ENCODE data around the gene TBC1D8. TPM values are rescaled to one million over a fixed set of nuclear protein-coding genes. Genes with fewer than 3 reads are reported as not detected.

Gene TBC1D8
- total and polyA plus RNA-seq, 2 of the 8 experiments (the other 6 are each of a cell fraction or from before 2014, with no cell fraction given): 20.8 to 21.8 TPM

DNA sequence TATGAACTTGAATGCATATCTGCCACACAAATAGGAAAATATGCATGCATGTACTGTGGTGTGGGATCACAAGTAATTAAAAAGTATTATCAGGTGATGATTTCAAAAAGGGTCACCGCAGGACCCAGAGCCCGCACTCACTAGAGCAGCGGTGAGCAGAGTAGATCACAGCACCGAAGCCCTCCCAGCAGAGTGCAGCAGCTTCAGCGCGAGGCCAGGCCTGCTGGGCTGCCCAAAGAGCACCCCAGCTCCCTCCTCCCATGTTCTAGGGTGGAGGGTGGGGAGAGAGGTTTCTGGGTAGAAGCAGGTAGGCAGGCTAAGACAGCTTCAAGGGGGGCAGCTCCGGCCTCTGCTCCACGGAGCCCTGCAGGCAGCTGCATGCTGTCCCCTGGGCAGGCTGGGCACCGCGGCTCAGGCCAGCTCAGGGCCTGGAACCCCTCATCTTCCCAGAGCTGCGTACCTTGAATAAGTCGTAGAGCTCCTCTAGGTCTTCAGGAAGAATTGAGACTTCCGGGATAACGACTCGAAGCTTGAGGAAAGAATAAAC, 124.2 kb downstream of the TBC1D8 start:
- H3K14ac ChIP-seq (ENCODE audit: insufficient read length): no peak overlapping the region
- no peak for DNase-seq (ENCODE audit: low read depth in 1 of 2, low spot score in 2 of 2)
- TF ChIP-seq KDM4A (IDR thresholded peaks at IDR 0.05; ENCODE audit: low read depth, low read length, severe bottlenecking) (no peak), RXRA (IDR thresholded peaks at IDR 0.05; ENCODE audit: insufficient read depth, low read depth, low read length) (no peak), SP4 (IDR thresholded peaks at IDR 0.05; ENCODE audit: low read length) (no peak), RNF2 (IDR thresholded peaks at IDR 0.05; ENCODE audit: borderline replicate concordance, low read depth, low read length, missing control alignments, poor library complexity, severe bottlenecking) (no peak), EZH2 (IDR thresholded peaks at IDR 0.05; ENCODE audit: low read depth, low read length, severe bottlenecking) (no peak), SP2 (IDR thresholded peaks at IDR 0.05; ENCODE audit: low read length) (no peak), BACH1 (IDR thresholded peaks at IDR 0.05; ENCODE audit: low read length) (no peak)
- TF ChIP-seq, protein P1, sequence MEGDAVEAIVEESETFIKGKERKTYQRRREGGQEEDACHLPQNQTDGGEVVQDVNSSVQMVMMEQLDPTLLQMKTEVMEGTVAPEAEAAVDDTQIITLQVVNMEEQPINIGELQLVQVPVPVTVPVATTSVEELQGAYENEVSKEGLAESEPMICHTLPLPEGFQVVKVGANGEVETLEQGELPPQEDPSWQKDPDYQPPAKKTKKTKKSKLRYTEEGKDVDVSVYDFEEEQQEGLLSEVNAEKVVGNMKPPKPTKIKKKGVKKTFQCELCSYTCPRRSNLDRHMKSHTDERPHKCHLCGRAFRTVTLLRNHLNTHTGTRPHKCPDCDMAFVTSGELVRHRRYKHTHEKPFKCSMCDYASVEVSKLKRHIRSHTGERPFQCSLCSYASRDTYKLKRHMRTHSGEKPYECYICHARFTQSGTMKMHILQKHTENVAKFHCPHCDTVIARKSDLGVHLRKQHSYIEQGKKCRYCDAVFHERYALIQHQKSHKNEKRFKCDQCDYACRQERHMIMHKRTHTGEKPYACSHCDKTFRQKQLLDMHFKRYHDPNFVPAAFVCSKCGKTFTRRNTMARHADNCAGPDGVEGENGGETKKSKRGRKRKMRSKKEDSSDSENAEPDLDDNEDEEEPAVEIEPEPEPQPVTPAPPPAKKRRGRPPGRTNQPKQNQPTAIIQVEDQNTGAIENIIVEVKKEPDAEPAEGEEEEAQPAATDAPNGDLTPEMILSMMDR (IDR thresholded peaks at IDR 0.05; ENCODE audit: control extremely low read depth in 1 of 3, insufficient read depth in 1 of 3, low read depth in 1 of 3, low read length in 3 of 3): no peak
- TF ChIP-seq, protein P2, sequence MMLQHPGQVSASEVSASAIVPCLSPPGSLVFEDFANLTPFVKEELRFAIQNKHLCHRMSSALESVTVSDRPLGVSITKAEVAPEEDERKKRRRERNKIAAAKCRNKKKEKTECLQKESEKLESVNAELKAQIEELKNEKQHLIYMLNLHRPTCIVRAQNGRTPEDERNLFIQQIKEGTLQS (IDR thresholded peaks at IDR 0.05; ENCODE audit: insufficient read depth, low read depth, low read length): no peak

More for the DNA sequence above, 124.2 kb downstream of the TBC1D8 start:
- Histone ChIP-seq H3K9ac (replicated peaks in 1 of 4; ENCODE audit: extremely low read depth in 1 of 4, low read depth in 3 of 4, low read length in 3 of 4) (no peak overlapping the region), H3K27me3 (replicated peaks in 1 of 4; ENCODE audit: control insufficient read depth in 3 of 4, extremely low read depth in 1 of 4, insufficient read depth in 3 of 4, low read length in 3 of 4) (no peaks in the 10 kb centered on the region), H2AFZ (ENCODE audit: low read length) (no peak overlapping the region), H2BK5ac (ENCODE audit: low read depth, low read length) (no peak overlapping the region), H3K4me1 (replicated peaks in 1 of 4; ENCODE audit: control insufficient read depth in 3 of 4, insufficient read depth in 4 of 4, low read length in 3 of 4) (peaks cover 2 to 9% (median 5%) of the 10 kb centered on the region in 4 experiments; a peak in 5 of 7 replicates), H3K36me3 (ENCODE audit: control insufficient read depth in 2 of 4, insufficient read depth in 4 of 4, low read length in 3 of 4) (peaks cover 0 to 17% (median 5%) of the 10 kb centered on the region in 4 experiments; a peak in 6 of 8 replicates), H2AK5ac (ENCODE audit: low read depth, low read length) (no peak overlapping the region), H3K4ac (replicated peaks; ENCODE audit: insufficient read length, low read depth, low read length) (no peak overlapping the region), H4K5ac (ENCODE audit: insufficient read length, low read depth, low read length) (no peak overlapping the region), H3K4me3 (ENCODE audit: extremely low read depth in 1 of 4, insufficient read depth in 2 of 4, low read depth in 3 of 4, low read length in 4 of 4) (no peak overlapping the region), H4K20me1 (replicated peaks in 1 of 2; ENCODE audit: control insufficient read depth in 1 of 2, insufficient read depth in 2 of 2, low read length in 2 of 2) (peaks cover 0 to 4% of the 10 kb centered on the region in 2 experiments), H3K23me2 (ENCODE audit: low read depth, low read length) (no peaks in the 10 kb centered on the region), H2BK12ac (ENCODE audit: low read depth, low read length) (no peak overlapping the region), H3K18ac (ENCODE audit: extremely low read depth, low read length) (no peak overlapping the region; the same call in 1 of the 2 replicates), H3K23ac (ENCODE audit: insufficient read length) (no peak overlapping the region), H3K79me2 (ENCODE audit: control insufficient read depth in 1 of 2, insufficient read depth in 2 of 2, low read length in 2 of 2) (no peaks in the 10 kb centered on the region), H2BK120ac (replicated peaks; ENCODE audit: low read depth, low read length) (no peak overlapping the region), H4K91ac (replicated peaks; ENCODE audit: insufficient read length, low read length) (no peak overlapping the region), H3K4me2 (ENCODE audit: insufficient read depth in 1 of 2, low read depth in 2 of 2, low read length in 2 of 2) (0 out of 4 replicates have a peak overlapping the region, but pooled peaks of 1 of the 2 experiments have one; percentile 31), H4K8ac (ENCODE audit: extremely low read depth, insufficient read depth, low read length) (no peak overlapping the region), H3K79me1 (ENCODE audit: low read depth, low read length) (no peaks in the 10 kb centered on the region), H3K27ac (ENCODE audit: low read depth, low read length) (no peak overlapping the region), H2BK20ac (ENCODE audit: low read length) (no peak overlapping the region), H3K9me3 (ENCODE audit: insufficient read depth in 2 of 2, low read depth in 1 of 2, low read length in 1 of 2) (no peaks in the 10 kb centered on the region), H2BK15ac (ENCODE audit: low read length) (no peak overlapping the region), H3K56ac (replicated peaks; ENCODE audit: insufficient read length, low read depth, low read length) (no peak overlapping the region)
- 90% methylated on average over 15 of the region's 15 CpGs; no CpG with 5 or more reads in 1 of the 2 experiments for WGBS, 2 experiments (ENCODE audit: extremely low coverage in 1 of 2, insufficient coverage in 1 of 2, insufficient read length in 1 of 2, insufficient replicate concordance in 2 of 2, low coverage in 1 of 2, low lambda C conversion rate in 2 of 2, missing lambda C conversion rate in 1 of 2)
- no peak for FAIRE-seq
- ChIA-PET POLR2A (ENCODE audit: partially characterized antibody) (interaction anchor here (0.6 to 4.1 kb wide), 4 partner anchors 11 to 186 kb away, joined by 3 to 29 read pairs (median 8); partner anchors contain the start of gene RPL31), CTCF (ENCODE audit: partially characterized antibody) (interaction anchor here (0.5 to 3.9 kb wide), 13 partner anchors 10 to 419 kb away, joined by 3 to 37 read pairs (median 4); no protein-coding TSS in a partner anchor)
